Activated CD4-positive, CD25-positive, alpha-beta regulatory T cell (primary cell): ENCODE data around the gene ZNF777.

Source experiments
- DNase-seq, 4 experiments: peaks; one replicate each; lab custom pipeline; 2025; lab: John Stamatoyannopoulos, UW

ZNF777 gene

GRCh38 chr7:149477494-149478443 is 16.9 kb upstream of the ZNF777 start:
- no peak for DNase-seq

GRCh38 chr7:149476791-149477190 is 15.9 kb upstream of the ZNF777 start:
- DNase-seq: no peak

- no peak for DNase-seq
These were observed 14.5 kb upstream of the ZNF777 start for GRCh38 chr7:149475121-149476045.

GRCh38 chr7:149474309-149475120 is 13.7 kb upstream of the ZNF777 start:
- no peak for DNase-seq

- DNase-seq: no peak
These were observed 12.4 kb upstream of the ZNF777 start for GRCh38 chr7:149473251-149473650.

GRCh38 chr7:149471289-149471953 is 10.6 kb upstream of the ZNF777 start:
- no peak for DNase-seq

GRCh38 chr7:149469806-149470205 is 8.9 kb upstream of the ZNF777 start:
- no peak for DNase-seq

GRCh38 chr7:149468208-149468607 is 7.3 kb upstream of the ZNF777 start:
- no peak for DNase-seq

- DNase-seq: no peak
These were observed 6.5 kb upstream of the ZNF777 start for GRCh38 chr7:149467321-149467859.

GRCh38 chr7:149466364-149466763 is 5.5 kb upstream of the ZNF777 start:
- DNase-seq: no peak

- DNase-seq: no peak
These were observed 2.8 kb upstream of the ZNF777 start for GRCh38 chr7:149463500-149464161.

- no peak for DNase-seq
These were observed 1.2 kb upstream of the ZNF777 start for GRCh38 chr7:149462101-149462520.

GRCh38 chr7:149459540-149460452 is 1.1 kb downstream of the ZNF777 start:
- DNase-seq: no peak

- DNase-seq: no peak
These were observed 1.7 kb downstream of the ZNF777 start for GRCh38 chr7:149459201-149459539.

- DNase-seq: no peak
These were observed 2.6 kb downstream of the ZNF777 start for GRCh38 chr7:149458235-149458634.

- DNase-seq: no peak
These were observed 3.1 kb downstream of the ZNF777 start for GRCh38 chr7:149457766-149458165.

- no peak for DNase-seq
These were observed 4.1 kb downstream of the ZNF777 start for GRCh38 chr7:149456506-149457421.
